Rectal smooth muscle tissue (tissue), 1 donor: ENCODE results near the gene USP24.
A peak's percentile ranks its signal among the peaks of the same experiment; 100 is the strongest.

Experiments
- H3K27ac ChIP-seq: one replicate; pipeline ENCODE4 v1.7.0; 2013; ENCODE audit warnings: low read depth, low read length, inconsistent platforms
- H3K27me3 ChIP-seq: one replicate; pipeline ENCODE4 v1.7.0; 2013; ENCODE audit warnings: low read length; ENCODE audit not compliant: control insufficient read depth, insufficient read depth
- H3K36me3 ChIP-seq: one replicate; pipeline ENCODE4 v1.7.0; 2013; ENCODE audit warnings: low read length; ENCODE audit not compliant: control insufficient read depth, insufficient read depth
- H3K4me1 ChIP-seq: one replicate; pipeline ENCODE4 v1.7.0; 2013; ENCODE audit warnings: low read length; ENCODE audit not compliant: control insufficient read depth, insufficient read depth
- H3K4me3 ChIP-seq: one replicate; pipeline ENCODE4 v1.7.0; 2013; ENCODE audit warnings: low read length
- H3K9ac ChIP-seq: one replicate; pipeline ENCODE4 v1.7.0; 2013; ENCODE audit warnings: low read length

Gene USP24

DNA sequence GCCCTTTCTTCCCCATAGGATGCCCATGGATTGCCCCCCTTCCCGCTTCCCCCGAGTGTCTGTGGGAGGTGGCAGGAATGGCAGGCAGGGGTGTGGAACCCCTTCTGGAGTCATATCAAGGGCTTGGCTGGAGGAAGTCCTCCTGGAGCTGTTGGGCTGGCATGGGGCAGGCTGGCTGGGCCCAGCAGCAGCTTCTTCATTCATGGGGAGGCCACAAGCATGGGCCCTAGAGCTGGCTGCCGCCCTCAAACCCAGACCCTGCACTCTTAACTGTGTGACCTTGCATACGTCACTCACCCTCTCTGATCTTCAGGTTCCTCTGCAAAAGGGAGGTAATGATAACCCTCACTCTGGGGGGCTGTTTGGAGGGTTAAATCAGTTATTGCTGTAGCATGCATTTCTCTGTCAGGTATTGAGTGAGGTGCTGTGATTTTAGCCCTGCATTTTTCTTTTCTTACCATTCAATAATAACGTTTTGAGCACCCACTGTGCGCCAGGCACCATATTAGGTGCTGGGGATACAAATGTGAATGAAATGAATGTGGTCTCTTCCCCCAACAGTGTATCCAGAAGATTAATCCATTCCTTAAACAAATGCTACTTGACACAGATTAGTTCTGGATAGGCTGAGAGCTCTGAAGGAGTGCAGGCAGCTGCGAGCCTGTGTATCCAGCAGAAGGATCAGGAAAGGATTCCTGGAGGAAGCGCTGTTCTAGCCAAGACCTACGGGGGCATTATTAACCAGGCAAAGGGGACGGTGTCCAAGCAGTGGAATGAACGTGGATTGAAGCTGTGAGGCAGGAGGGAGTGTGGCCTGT lies 166.5 kb downstream of the USP24 start:
- no peaks in the 10 kb centered on the region for H3K27me3 ChIP-seq
- no peak overlapping the region for H3K27ac ChIP-seq
- H3K36me3 ChIP-seq: no peaks in the 10 kb centered on the region
- H3K4me1 ChIP-seq: no peaks in the 10 kb centered on the region
- no peak overlapping the region for H3K4me3 ChIP-seq
- H3K9ac ChIP-seq: no peak overlapping the region

DNA sequence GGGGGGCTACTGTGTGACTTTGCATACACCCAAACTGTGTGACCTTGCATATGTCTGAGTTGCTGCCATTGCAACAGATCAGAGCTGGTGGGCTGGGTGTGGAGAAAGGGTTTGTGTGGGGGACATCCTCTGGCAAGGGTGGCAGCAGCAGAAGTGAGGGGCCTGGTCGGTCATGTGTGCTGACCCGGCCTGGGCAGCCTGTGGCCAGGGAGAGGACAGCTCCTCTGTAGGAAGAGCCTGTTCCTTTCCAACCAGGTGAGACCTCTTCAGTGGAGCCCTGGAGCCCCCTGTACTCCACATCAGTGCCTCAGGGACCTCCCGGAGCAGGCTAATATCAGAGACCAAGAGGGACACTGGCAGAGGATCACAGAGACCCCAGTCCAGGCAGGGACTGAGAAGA lies 167.6 kb downstream of the USP24 start:
- H3K9ac ChIP-seq: no peak overlapping the region
- no peaks in the 10 kb centered on the region for H3K4me1 ChIP-seq
- no peak overlapping the region for H3K4me3 ChIP-seq
- H3K27me3 ChIP-seq: no peaks in the 10 kb centered on the region
- H3K27ac ChIP-seq: no peak overlapping the region
- H3K36me3 ChIP-seq: no peaks in the 10 kb centered on the region

DNA sequence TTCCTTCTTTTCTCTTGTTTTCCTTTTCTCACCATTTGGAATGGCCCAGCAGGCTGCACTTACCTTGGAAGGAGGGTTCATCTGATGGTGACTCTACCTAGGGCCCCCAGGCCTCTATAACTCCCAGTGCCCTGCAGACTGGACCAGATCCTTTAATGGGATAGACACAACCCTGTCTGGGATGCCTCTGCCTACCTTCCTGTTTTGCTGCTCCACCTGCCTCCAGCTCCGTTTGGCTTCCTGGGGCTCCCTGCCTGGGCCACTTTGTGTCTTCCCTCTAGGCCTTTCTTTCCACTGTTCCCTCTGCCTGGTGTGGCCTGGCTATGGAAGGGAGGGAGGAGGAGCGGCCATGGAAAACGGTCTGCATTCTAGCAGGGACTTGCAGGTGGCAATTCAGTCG lies 168.3 kb downstream of the USP24 start:
- Histone ChIP-seq H3K9ac (no peak overlapping the region), H3K27me3 (no peaks in the 10 kb centered on the region), H3K36me3 (no peaks in the 10 kb centered on the region)

DNA sequence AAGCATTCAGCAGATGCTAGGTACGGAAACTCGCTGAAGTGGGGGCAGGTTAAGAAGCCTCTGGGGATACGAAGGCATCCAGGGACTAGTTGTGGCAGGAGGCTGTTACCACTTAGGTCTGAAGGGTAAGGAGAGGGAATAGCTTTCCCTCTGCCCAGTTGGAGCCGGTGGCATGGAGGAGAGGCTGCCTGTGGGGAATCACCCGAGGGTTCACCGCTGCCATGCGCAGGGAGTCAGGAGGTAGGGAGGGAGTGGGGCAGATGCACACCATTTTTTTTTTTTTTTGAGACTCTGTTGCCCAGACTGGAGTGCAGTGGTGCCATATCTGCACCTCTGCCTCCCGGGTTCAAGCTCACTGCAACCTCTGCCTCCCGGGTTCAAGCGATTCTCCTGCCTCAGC lies 169.7 kb downstream of the USP24 start:
- Histone ChIP-seq H3K4me1 (no peaks in the 10 kb centered on the region), H3K4me3 (no peak overlapping the region), H3K27ac (no peak overlapping the region), H3K36me3 (no peaks in the 10 kb centered on the region), H3K27me3 (no peaks in the 10 kb centered on the region), H3K9ac (no peak overlapping the region)

More for the DNA sequence above, 168.3 kb downstream of the USP24 start:
- no peak overlapping the region for H3K4me3 ChIP-seq
- no peaks in the 10 kb centered on the region for H3K4me1 ChIP-seq
- H3K27ac ChIP-seq: no peak overlapping the region

DNA sequence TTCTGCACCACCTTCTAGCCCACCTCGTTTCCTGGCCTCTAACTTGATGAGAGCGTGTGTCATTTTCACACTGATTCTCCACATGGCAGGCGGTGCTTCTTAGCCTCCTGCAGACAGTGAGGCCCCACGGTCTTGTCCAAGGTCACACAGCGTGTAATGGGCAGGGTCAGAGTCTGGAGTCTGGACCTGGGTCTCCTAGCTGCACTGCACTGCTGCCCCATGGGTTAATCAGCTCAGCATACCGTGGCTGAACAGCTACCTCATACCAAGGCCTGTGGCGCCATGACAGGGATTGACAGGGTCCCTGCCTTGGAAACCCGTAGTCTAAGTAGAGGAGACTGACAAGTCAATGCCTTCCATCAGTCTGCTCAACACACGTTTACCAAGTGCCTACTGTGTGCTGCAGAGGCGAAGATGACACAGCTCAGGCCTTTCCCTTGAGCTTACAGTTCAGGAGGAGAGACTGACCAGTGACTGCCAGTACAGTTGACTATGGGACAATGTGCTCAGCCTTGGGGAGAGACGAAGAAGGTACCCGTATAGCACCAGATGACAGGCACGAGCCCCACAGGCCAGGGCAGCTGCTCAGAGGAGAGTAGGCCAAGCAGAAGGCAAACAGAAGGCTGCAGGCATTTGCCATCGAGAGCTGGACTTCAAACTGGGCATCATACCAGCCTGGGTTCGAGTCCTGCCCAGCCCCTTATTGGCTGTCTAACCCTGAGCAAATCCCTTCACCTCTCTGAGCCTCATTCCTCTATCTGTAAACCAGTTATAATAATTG lies 170.4 kb downstream of the USP24 start:
- Histone ChIP-seq H3K36me3 (no peaks in the 10 kb centered on the region), H3K9ac (no peak overlapping the region), H3K4me3 (no peak overlapping the region), H3K27me3 (no peaks in the 10 kb centered on the region), H3K4me1 (no peaks in the 10 kb centered on the region), H3K27ac (no peak overlapping the region)

DNA sequence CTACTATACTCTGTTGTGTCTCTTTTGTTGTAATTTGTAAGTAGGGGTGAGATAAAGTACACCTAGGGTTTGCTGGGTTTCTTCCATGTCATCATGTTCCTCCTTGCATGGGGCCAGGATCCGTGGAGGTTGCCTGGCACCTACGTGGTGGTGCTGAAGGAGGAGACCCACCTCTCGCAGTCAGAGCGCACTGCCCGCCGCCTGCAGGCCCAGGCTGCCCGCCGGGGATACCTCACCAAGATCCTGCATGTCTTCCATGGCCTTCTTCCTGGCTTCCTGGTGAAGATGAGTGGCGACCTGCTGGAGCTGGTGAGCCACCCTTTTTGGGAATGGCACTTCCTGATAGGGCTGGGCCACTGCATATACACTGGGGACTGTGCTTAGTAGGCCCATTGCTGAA lies 171.4 kb downstream of the USP24 start:
- H3K4me3 ChIP-seq: no peak overlapping the region
- no peaks in the 10 kb centered on the region for H3K4me1 ChIP-seq

DNA sequence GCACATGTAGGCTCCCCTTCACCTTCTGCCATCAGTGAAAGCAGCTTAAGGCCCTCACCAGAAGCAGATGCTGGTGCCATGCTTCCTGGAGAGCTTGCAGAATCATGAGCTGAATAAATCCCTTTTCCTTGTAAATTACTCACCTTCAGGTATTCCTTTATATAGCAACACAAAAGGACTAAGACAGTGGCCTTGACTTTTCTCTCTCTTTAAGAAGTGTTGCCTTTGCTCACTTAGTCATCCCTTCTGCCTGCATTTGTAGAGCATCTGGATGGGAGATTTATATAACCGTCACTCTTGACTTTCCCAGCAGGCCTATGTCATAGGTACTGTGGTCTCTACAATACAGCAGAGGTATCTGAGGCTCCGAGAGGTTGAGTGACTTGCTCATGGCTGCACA lies 172.2 kb downstream of the USP24 start:
- no peak overlapping the region for H3K4me3 ChIP-seq
- H3K36me3 ChIP-seq: no peaks in the 10 kb centered on the region
- no peak overlapping the region for H3K9ac ChIP-seq
- H3K27ac ChIP-seq: no peak overlapping the region
- H3K27me3 ChIP-seq: peaks cover 11% of the 10 kb centered on the region
- no peaks in the 10 kb centered on the region for H3K4me1 ChIP-seq

More for the DNA sequence above, 171.4 kb downstream of the USP24 start:
- Histone ChIP-seq H3K9ac (no peak overlapping the region), H3K27ac (no peak overlapping the region), H3K36me3 (no peaks in the 10 kb centered on the region), H3K27me3 (peaks cover 7% of the 10 kb centered on the region)

DNA sequence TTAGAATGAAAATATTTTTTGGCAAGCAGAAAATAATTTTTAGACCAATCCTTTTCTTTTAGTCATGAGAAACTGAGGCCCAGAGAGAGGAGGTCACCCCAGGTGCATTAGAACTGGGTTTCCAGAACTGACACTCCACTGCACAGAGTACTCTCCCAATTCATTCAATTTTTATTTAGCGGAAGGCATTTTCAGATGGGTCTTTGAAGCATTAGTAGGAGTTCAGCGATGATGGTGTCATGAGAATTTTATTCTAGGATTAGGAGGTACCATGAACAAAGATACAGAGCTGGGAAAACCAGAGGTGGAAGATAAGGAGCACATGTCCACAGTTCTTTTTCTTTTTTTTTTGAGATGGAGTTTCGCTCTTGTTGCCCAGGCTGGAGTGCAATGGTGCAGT lies 173.6 kb downstream of the USP24 start:
- Histone ChIP-seq H3K9ac (no peak overlapping the region), H3K27ac (no peak overlapping the region), H3K4me3 (no peak overlapping the region), H3K4me1 (no peaks in the 10 kb centered on the region), H3K27me3 (peaks cover 11% of the 10 kb centered on the region), H3K36me3 (no peaks in the 10 kb centered on the region)

DNA sequence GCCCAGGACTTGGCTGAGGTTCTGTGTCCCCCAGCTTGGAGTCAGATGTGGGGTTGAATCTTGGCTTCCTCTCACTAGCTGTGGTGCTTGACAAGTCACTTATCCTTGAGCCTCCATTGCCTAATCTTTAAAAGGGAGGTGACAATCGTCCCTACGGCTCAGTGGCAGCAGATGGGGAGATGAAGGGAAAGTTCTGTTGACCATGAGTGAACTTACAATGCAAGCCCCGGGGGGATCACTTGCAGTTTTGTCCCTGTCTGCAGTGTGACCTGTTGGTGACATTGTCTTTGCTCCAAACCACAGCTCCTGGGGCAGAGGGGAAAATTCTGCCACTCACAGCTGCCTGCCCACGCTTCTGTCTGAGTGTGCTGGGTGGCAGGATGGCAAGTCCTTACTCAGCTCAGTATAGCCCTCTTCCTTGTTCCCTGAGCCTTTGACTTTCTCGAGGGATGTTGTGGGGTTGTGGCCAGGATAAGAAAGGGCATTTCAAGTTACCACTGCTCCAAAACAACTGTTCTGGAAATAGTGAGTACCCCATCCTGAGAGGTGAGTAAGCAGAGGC lies 174.2 kb downstream of the USP24 start:
- H3K4me1 ChIP-seq: no peaks in the 10 kb centered on the region
- H3K9ac ChIP-seq: no peak overlapping the region
- H3K4me3 ChIP-seq: no peak overlapping the region
- H3K27me3 ChIP-seq: peaks cover 11% of the 10 kb centered on the region
- H3K36me3 ChIP-seq: no peaks in the 10 kb centered on the region
- no peak overlapping the region for H3K27ac ChIP-seq

DNA sequence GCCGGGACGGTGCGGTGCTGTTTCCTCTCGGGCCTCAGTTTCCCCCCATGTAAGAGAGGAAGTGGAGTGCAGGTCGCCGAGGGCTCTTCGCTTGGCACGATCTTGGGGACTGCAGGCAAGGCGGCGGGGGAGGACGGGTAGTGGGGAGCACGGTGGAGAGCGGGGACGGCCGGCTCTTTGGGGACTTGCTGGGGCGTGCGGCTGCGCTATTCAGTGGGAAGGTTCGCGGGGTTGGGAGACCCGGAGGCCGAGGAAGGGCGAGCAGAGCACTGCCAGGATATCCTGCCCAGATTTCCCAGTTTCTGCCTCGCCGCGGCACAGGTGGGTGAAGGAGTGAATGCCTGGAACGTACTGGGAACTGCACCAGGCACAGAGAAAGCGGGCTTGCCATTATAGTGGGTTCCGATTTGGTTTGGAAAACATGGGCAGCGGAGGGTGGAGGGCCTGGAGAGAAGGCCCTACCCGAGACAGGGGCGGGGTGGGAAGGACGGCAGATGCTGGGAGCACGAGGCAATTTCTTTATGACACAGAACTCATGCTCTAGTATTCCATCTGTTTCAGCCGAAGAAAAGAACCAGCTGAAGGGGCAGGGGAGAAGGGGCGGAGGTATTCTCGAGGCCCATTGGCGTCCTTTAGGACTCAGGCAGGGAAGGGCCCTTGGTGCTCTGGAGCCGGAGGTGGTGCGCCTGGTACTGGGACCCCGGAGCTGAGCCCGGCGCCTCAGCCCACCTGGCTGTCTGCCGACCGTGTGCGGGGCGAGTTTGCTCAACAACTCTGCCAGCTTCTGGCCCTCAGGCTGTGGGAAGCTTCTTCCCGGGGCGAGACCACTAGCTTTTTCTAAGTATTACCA lies 174.9 kb downstream of the USP24 start:
- Histone ChIP-seq H3K27ac (no peak overlapping the region), H3K27me3 (peaks cover 11% of the 10 kb centered on the region), H3K4me1 (no peaks in the 10 kb centered on the region), H3K4me3 (peak overlapping the region; percentile 33), H3K36me3 (no peaks in the 10 kb centered on the region), H3K9ac (no peak overlapping the region)

DNA sequence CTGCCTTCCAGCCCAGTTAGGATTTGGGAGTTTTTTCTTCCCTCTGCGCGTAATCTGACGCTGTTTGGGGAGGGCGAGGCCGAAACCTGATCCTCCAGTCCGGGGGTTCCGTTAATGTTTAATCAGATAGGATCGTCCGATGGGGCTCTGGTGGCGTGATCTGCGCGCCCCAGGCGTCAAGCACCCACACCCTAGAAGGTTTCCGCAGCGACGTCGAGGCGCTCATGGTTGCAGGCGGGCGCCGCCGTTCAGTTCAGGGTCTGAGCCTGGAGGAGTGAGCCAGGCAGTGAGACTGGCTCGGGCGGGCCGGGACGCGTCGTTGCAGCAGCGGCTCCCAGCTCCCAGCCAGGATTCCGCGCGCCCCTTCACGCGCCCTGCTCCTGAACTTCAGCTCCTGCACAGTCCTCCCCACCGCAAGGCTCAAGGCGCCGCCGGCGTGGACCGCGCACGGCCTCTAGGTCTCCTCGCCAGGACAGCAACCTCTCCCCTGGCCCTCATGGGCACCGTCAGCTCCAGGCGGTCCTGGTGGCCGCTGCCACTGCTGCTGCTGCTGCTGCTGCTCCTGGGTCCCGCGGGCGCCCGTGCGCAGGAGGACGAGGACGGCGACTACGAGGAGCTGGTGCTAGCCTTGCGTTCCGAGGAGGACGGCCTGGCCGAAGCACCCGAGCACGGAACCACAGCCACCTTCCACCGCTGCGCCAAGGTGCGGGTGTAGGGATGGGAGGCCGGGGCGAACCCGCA lies 175.7 kb downstream of the USP24 start, which contains the start of gene PCSK9:
PCSK9 (plus strand) TSS at position 207 of the 741 bp plus-strand sequence; CDS start at position 497, 290 bp downstream.
- H3K9ac ChIP-seq: no peak within 1 kb of the TSS
- no peaks in the 10 kb centered on the region for H3K36me3 ChIP-seq
- H3K27me3 ChIP-seq: peaks cover 11% of the 10 kb centered on the region
- peak within 1 kb of the TSS; percentile 33 for H3K4me3 ChIP-seq
- H3K27ac ChIP-seq: no peak within 1 kb of the TSS
- H3K4me1 ChIP-seq: no peaks in the 10 kb centered on the region
